NCI-H1436 (cell line): ENCODE data around the gene ASB13.

Experiments
- DNase-seq: peaks from one replicate; lab custom pipeline; 2025; lab: John Stamatoyannopoulos, UW

Gene ASB13, protein sequence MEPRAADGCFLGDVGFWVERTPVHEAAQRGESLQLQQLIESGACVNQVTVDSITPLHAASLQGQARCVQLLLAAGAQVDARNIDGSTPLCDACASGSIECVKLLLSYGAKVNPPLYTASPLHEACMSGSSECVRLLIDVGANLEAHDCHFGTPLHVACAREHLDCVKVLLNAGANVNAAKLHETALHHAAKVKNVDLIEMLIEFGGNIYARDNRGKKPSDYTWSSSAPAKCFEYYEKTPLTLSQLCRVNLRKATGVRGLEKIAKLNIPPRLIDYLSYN

GRCh38 chr10:5666008-5666840 lies at the start of gene ASB13:
Gene ASB13 (minus strand): TSS chr10:5666595. CDS start chr10:5666551, 44 bp downstream.
- DNase-seq, result peak; percentile 22

DNA sequence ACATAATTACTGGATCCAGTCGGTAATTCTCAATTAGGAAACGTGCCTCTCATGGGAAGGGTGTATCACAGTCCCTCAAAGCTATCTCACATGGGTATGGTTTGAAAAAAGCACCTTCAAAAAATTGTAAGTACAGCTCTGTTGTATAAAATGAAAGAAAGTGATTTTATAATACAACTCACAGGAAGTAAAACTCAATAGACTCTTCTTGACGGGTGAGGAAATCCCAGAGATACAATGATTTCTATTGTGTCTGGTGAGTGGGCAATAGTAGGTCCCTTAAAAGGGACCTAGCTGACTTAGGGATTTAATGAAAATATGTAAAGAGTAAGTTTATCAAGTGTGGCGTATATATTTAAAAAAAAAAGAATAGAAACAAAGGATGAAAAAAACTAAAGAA lies 45.2 kb upstream of the ASB13 start:
- no peak for DNase-seq

DNA sequence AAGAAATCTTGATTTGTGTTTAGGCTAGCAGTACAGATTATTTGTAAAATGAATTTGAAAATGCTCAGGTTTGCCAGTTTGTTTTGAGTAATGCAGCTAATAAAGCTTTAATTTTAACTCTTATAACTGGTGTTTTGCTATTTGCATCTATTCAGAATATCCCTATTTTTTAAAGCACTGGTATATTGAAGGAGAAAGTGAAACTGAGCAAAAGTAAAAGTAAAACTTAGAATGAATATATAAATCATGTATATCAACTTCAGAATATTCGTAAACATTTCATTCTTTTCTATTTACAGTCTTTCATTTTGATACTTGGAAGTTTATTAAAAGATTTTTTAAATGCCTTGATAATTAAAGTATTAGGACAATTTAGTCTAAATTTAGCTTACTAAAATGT lies 44.5 kb upstream of the ASB13 start:
- DNase-seq, result no peak

GRCh38 chr10:5709865-5710264 lies 43.5 kb upstream of the ASB13 start:
- no peak for DNase-seq

GRCh38 chr10:5708356-5708755 lies 42.0 kb upstream of the ASB13 start:
- DNase-seq, result no peak

DNA sequence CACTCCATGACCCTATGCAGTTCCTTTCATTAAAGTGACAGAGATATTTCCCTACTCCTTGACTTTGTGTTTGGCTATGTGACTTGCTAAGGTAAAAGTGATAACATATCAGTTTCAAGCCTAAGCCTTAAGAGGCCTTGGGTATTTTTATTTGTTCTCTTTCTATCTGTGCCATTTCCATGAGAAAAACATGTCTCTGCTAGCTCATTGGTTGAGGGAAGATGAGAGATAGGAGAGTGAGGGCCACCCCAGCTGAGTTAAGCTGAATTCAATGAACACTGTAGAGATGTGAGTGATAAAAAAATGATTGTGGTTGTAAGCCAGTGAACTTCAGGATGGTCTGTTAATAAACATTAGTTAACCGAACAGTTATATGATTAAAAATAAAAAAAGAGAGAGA lies 31.7 kb upstream of the ASB13 start:
- no peak for DNase-seq

DNA sequence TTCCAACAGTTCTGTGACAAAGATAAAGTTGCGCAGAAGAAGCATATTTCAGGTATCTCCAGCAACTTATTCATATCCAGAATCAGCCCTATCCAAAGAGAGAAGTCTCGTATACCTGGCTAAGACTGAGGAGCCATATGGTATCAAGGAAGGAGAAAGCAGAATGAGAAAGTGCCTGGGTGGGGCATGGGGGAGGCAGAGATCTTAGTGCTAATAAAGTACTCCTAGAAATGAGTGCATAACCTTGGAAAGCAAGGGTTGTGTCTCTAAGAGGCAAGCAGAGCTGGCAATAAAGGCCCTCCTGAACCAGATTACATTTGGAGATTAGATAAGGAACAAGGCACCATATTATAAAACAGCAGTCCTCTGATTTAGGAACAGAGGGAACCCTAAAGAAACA lies 30.9 kb upstream of the ASB13 start:
- no peak for DNase-seq

DNA sequence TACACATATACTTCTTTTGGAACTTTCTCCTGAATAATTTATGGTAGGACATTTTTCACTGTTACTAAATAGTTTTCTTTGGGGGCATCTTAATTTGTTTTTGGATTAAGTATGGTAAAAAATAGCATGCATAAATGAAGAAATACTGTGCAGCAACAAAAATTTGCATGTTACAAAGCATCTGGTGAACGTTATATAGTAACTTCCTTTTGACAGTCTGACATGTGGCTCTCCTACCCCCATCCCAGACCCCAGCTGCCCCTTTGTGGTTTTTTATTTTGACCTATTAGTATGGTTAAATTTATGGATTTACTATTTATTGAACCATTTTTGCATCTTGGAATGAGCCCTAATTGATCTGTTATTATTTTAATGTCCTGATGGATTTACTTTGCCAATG lies 28.2 kb upstream of the ASB13 start:
- DNase-seq, result no peak

- DNase-seq, result no peak
Measured at GRCh38 chr10:5692461-5693358, 26.3 kb upstream of the ASB13 start.

GRCh38 chr10:5691786-5692185 lies 25.4 kb upstream of the ASB13 start:
- no peak for DNase-seq

DNA sequence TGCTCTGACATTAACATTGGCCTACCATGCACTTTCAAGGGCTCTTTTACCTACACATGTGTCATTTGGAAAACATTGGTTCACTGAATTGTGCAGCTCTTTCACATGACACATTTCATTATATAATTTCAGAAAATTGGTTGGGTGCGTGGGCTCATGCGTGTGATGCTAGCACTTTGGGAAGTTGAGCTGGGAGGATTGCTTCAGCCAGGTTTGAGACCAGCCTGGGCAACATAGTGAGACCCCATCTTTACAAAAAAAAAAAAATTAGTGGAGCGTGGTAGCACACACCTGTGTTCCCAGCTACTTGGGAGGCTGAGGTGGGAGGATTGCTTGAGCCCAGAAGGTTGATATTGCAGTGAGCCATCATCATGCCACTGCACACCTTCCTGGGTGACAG lies 22.2 kb upstream of the ASB13 start:
- no peak for DNase-seq

GRCh38 chr10:5685764-5686240 lies 19.4 kb upstream of the ASB13 start:
- no peak for DNase-seq

DNA sequence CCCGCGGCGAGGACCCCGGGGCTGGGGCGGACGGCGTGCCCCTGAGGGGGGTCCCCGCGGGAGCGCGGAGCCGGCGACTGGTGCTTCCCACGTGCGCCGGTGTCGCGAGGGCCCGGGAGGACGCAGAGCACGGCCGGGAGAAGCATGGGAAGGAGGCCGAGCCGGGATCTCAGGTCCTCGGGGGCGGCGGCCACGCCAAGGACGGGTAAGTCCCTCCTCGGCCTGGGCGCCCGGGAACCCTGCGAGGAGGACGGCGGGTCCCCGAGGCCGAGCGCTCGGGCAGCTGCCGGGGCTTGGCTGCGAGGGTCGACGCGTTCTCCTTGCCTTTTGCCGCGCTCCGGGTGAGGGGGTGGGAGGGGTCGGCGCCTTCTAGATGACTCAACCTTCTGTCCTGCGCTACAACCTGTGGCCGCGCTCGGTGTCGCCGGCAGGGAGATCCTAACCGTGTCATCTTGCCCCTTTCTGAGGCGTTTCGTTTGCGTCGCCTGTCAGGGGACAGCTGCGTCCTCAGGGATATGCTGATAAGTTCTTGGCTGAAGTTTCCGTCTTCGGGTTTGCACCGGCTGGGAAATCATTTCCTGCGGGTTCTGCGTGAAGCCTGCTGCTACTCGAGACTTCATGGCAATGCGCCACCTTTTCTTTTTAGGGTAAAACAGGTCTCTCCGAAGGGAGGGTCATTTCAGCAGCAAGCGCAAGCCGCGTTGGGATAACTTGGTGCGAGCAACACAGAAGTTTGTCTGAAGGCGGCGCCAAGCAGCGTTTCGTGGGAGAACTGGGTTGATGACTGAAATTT lies 18.8 kb upstream of the ASB13 start:
- no peak for DNase-seq

DNA sequence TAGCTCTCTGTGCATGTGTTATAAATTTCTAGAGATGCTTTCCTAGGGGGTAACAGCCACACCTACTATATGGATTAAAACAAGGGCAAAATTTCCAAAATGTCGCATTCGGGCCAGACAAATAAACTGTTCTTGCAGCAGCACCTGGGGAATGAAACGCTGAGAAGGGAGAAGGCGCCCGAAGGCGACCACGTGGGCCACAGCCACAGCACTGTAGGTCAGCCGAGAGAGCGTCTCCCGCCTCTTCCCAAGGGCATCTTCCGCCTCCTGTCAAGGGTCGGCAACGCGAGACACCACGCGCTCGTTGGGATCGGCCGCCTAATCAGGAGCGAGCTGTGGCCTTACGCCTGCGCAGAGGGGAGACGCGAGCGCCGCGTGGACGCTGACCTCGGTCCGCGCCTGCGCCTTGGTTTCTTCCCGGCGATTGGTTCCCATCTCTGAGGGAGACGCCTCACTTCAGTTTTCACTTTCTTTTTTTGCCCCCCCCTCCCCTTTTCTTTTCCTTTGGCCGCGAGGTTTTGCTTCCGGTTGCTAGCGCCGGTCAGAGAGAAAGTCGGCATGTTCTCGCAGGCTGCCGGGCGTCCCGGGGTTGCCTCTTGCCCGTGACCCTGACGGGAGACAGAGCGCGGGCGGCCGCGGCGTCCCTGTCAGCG lies 18.0 kb upstream of the ASB13 start, which contains the start of gene TASOR2:
Gene TASOR2 (plus strand): TSS at position 521 of the 653 bp plus-strand sequence. CDS start 35,805 bp downstream, outside the sequence.
- peak; percentile 94 for DNase-seq

DNA sequence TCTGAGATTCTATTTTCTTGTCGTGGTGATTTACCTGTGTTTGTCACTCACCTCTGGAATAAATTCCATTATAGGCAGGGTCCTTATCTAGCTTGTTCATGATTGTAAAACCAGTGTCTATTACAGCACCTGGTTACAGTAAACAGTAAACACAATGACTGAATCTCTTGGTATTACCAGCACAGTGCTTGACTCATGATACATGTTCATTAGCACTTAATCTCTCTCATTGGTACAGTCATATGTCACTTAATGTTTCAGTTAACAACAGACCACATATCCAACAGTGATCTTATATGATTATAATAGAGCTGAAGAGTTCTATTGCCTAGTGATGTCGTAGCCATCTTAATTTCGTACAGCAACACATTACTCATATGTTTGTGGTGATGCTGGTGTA lies 16.7 kb upstream of the ASB13 start:
- DNase-seq, result no peak

DNA sequence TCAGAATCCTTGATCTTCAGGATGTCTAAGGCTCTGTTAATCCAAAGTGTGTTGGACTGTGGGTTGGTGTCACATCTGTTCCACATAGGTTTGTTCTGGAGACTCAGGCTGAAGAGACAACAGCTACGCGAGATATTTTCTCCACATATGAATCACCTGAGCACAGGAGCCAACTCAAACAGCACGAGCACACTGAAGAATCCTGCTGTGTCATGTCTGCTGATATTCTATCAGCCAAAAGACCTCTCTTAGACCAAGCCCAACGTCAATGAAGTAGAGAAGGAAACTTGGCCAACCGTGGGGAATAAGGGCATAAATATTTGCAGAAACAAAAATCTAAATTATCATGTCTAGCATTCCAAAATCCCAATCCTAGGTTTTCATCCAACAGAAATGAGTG lies 15.5 kb upstream of the ASB13 start:
- no peak for DNase-seq

- DNase-seq, result no peak
Measured at GRCh38 chr10:5679606-5680005, 13.2 kb upstream of the ASB13 start.

- no peak for DNase-seq
Measured at GRCh38 chr10:5679037-5679435, 12.6 kb upstream of the ASB13 start.

GRCh38 chr10:5678397-5679036 lies 12.1 kb upstream of the ASB13 start:
- no peak for DNase-seq

GRCh38 chr10:5670662-5671375 lies 4.4 kb upstream of the ASB13 start:
- DNase-seq, result no peak
